ENCODE results near the gene CNNM3. TPM values are rescaled to one million over a fixed set of nuclear protein-coding genes. Genes with fewer than 3 reads are reported as not detected.
A peak's percentile ranks its signal among the peaks of the same experiment; 100 is the strongest.

CNNM3 gene
- total RNA-seq, 2 donors from 2014 or later = 29.7 to 29.8 TPM

- Histone ChIP-seq H3K4me3 (no peak overlapping the region), H3K9me3 (no peaks in the 10 kb centered on the region), H3K4me1 (replicated peaks) (no peaks in the 10 kb centered on the region), H3K27ac (peak overlapping the region in 1 of 2 donors; percentile 15), H3K36me3 (no peaks in the 10 kb centered on the region), H3K27me3 (replicated peaks; ENCODE audit: insufficient read depth) (no peaks in the 10 kb centered on the region)
- 54% methylated on average over 10 of the region's 10 CpGs for WGBS
- TF ChIP-seq CTCF (IDR thresholded peaks at IDR 0.05) (no peak), POLR2A (IDR thresholded peaks at IDR 0.05) (no peak), POLR2AphosphoS5 (IDR thresholded peaks at IDR 0.05) (peak; percentile 48)
- peak; percentile 75 for DNase-seq (ENCODE audit: low spot score)
- intact Hi-C loops (cut with DNase I) = no loop called here
Measured at GRCh38 chr2:96808176-96808837, 7.8 kb upstream of the CNNM3 start.

- intact Hi-C loops (cut with DNase I) = no loop called here
- no peaks in the 10 kb centered on the region for H3K4me1 ChIP-seq (replicated peaks)
- no peaks in the 10 kb centered on the region for H3K9me3 ChIP-seq
- 78% methylated on average over 13 of the region's 13 CpGs for WGBS
- H3K27me3 ChIP-seq (replicated peaks; ENCODE audit: insufficient read depth) = no peaks in the 10 kb centered on the region
- DNase-seq (ENCODE audit: low spot score) = no peak
- H3K36me3 ChIP-seq = no peaks in the 10 kb centered on the region
- H3K4me3 ChIP-seq = no peak overlapping the region
- H3K27ac ChIP-seq = no peak overlapping the region
- no peak for TF ChIP-seq POLR2AphosphoS5 (IDR thresholded peaks at IDR 0.05)
- no peak for TF ChIP-seq CTCF (IDR thresholded peaks at IDR 0.05)
Measured at GRCh38 chr2:96809216-96809882, 6.7 kb upstream of the CNNM3 start.

GRCh38 chr2:96809951-96810782 is 5.9 kb upstream of the CNNM3 start:
- Histone ChIP-seq H3K27ac (no peak overlapping the region), H3K9me3 (no peaks in the 10 kb centered on the region), H3K4me1 (replicated peaks) (no peaks in the 10 kb centered on the region), H3K36me3 (no peaks in the 10 kb centered on the region), H3K4me3 (no peak overlapping the region), H3K27me3 (replicated peaks; ENCODE audit: insufficient read depth) (no peaks in the 10 kb centered on the region)
- 82% methylated on average over 12 of the region's 12 CpGs for WGBS
- DNase-seq (ENCODE audit: low spot score) = no peak
- intact Hi-C loops (cut with DNase I) = no loop called here
- TF ChIP-seq POLR2A (IDR thresholded peaks at IDR 0.05) = no peak
- TF ChIP-seq CTCF (IDR thresholded peaks at IDR 0.05) = no peak
- TF ChIP-seq POLR2AphosphoS5 (IDR thresholded peaks at IDR 0.05) = no peak

GRCh38 chr2:96810783-96811192 is 5.3 kb upstream of the CNNM3 start:
- H3K36me3 ChIP-seq = no peaks in the 10 kb centered on the region
- no peaks in the 10 kb centered on the region for H3K27me3 ChIP-seq (replicated peaks; ENCODE audit: insufficient read depth)
- no peaks in the 10 kb centered on the region for H3K9me3 ChIP-seq
- H3K4me1 ChIP-seq (replicated peaks) = no peaks in the 10 kb centered on the region
- TF ChIP-seq POLR2A (IDR thresholded peaks at IDR 0.05) = no peak
- no peak for TF ChIP-seq POLR2AphosphoS5 (IDR thresholded peaks at IDR 0.05)
- no peak for TF ChIP-seq CTCF (IDR thresholded peaks at IDR 0.05)
- intact Hi-C loops (cut with DNase I) = no loop called here
- no peak overlapping the region for H3K4me3 ChIP-seq
- DNase-seq (ENCODE audit: low spot score) = no peak
- no peak overlapping the region for H3K27ac ChIP-seq
- 92% methylated on average over 5 of the region's 5 CpGs for WGBS

Measured in prostate gland (tissue), 2 donors.